Right renal cortex interstitium (tissue), 3 donors: Measurements from ENCODE around the gene CFAP299. TPM values are rescaled to one million over a fixed set of nuclear protein-coding genes. Genes with fewer than 3 reads are reported as not detected.
A peak's percentile ranks its signal among the peaks of the same experiment; 100 is the strongest.
"Not testable (repeated sequence)": the region's sequence is repeated elsewhere in the genome, so short reads cannot be mapped to it uniquely, and the experiment has no call there.

Experiments used
- DNase-seq, 3 donors: peaks; one replicate each; pipeline ENCODE4 v3.0.0-alpha.2; 2013; ENCODE audit warnings: low read depth in 3 of 3, low spot score in 2 of 3
- polyA plus RNA-seq, 3 donors: library from polyadenylated mRNA; unstranded; fragments of 120-200 nt; gene quantifications; one replicate each; pipeline ENCODE4 v1.2.1, GENCODE V29; 2013; ENCODE audit not compliant: insufficient read length in 3 of 3

Gene CFAP299
- polyA plus RNA-seq, 3 donors = 0.48 to 0.98 (median 0.90) TPM

DNA sequence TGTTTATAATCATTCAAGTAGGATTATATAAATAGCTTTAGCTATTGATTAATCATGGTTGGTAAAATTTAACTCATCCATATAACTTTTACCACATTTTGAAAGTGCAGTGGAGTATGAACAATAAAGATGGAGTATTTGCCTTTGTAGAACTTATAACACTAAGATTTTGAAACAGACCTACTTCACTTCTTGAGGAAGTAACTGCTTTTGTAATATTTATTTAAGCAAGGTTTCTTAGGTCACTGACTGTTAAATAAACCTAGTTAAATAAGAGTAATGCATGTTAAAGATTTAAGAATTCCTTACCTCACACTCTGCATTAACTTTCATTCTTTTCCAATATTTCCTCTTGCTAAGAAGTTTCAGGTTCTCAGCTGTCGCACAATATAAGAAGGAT lies 242.5 kb downstream of the CFAP299 start:
- peak in 1 of 3 donors; percentile 3 for DNase-seq

DNA sequence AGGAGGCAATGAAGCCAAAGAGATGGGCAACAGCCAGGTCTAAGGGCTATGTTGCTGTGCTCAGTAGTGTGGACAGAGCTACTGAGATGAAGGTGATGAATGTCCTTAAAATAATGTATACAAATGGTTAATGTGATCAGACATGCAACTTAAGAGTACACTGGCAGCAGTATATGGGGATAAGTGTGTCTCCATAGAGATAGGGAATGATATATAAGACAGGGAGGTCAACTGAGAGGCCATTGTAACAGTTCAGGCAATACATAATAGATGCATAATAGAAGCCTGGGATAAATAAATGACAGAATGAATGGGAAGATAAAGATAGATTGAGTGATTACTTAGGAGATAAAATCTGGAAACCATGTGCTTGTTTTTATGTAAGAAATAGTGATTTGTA lies 250.0 kb downstream of the CFAP299 start:
- DNase-seq = no peak

DNA sequence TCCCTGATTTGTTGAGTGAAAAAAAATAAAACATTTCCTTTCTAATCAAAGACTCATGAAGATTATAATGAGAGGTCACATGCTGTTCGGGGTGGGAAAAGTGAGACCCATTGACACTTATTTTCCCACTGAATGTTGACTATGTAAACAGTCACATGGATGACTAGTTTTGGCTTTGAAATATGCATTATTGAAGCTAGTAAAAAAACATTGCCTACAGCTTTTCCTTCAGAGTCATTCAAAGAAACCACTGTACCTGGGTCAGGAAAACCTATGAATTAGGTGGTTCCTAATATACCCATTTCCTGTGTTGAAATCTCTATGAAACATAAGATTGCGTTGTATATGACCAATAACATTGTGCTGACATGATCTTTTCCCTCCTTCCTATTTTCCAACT lies 251.2 kb downstream of the CFAP299 start:
- DNase-seq = no peak

DNA sequence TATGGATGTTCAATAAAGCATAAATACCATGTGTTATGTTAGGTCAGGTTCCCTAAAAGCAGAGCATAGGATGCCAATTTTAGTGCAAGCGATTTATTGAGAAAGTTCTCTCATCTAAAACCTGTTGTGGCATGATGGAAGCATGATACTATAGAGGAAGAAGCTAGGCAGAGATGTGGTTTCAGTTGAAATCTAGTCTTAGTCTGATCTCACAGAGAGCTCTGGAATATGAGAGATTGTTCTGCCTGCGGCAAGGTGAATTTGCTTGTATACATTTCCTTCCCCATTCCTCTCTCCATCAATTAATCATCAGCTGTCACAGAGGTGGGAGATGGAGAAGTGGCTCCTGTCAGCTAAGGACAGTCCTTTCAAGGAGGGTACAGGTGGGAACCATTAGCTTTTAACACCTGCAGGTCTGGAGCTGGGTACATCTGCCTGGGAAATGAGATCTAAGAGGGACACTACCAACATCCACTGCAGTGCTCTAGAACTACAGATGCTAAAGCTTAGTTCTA lies 252.4 kb downstream of the CFAP299 start:
- no peak for DNase-seq

DNA sequence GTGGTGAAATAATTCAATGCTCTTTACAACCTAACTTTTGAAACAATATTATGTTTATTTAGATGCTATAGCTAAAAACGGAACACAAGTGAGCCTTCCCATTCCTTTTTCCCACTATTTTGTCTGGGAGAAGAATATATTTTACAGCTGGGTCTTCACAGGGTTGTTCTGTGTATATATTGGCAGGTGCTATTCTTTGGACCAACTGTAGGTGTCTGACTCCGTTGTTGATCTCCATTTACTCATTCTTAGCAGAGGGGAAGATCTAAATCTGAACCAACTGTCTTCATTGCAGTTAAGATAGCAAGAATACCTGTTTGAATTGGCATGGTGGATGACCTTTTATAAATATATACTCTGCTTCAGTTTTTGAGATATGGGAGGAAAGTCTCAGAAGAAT lies 257.4 kb downstream of the CFAP299 start:
- no peak for DNase-seq

DNA sequence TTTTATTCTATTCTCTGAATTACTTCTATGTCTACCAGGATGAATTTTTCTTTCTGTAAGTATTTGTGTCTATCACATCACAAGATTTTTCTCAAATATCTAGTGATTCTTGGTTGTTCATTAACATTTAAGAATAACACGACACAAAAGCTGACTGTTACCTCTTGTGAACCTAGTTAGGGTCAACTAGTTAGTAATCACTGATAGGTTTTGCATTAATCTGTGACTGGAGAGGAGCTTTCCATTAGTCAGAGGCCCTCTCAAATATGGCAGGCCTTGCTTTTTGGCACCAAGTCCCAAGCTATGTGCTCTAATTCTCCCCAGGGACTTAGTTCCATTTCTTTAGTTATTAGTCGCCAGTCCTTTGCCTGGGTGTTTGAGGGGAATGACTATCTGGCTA lies 259.2 kb downstream of the CFAP299 start:
- no peak for DNase-seq

DNA sequence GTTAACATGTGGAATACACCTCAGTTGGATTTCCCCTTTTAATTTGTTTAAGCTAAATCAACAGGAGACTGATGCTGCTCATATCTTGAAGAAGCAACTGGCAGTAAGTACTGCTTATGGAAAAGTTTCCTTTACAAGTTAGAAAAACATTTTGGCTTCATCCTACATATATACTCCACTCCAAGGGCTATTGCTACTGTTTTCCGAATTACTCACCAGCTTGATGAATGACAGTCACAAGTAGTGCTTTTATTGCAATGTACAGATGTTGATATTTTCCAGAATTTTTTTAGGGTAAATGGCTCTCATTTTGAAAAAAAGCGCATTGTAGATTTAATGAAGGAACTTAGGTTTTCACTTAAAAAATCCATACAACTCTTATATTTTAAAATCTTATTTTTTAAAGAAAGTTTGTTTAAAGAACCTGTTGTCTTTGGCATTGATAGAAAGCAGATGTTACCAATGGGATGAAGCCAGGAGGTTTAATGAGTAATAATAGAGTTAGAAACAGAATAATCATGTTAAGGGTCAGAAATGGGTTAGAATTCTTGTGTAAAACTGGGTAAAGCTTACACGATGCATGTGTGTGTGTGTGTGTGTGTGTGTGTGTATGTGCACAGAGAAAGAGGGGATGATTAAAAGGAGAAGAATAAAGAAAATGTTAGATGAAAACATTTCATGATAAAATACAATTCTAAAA lies 272.9 kb downstream of the CFAP299 start:
- DNase-seq = no peak

DNA sequence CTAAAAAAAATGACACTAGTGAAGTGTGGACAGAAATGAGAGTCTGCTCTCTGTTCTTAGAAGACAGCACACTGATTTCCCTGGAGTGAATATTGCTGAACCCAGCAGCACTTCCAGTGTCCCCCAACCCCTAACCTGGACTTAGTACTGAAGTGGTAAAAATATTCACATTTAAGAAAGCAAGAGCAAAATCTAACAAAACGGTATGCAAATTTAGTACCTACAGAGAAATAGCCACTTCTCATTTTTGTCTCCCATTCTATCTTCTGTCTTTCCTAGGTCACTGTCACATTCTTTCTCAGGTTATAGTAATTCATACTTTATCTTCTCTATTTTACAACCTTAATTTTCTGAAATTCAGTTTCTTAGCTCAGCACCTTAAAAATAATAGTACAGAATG lies 274.7 kb downstream of the CFAP299 start:
- no peak for DNase-seq

DNA sequence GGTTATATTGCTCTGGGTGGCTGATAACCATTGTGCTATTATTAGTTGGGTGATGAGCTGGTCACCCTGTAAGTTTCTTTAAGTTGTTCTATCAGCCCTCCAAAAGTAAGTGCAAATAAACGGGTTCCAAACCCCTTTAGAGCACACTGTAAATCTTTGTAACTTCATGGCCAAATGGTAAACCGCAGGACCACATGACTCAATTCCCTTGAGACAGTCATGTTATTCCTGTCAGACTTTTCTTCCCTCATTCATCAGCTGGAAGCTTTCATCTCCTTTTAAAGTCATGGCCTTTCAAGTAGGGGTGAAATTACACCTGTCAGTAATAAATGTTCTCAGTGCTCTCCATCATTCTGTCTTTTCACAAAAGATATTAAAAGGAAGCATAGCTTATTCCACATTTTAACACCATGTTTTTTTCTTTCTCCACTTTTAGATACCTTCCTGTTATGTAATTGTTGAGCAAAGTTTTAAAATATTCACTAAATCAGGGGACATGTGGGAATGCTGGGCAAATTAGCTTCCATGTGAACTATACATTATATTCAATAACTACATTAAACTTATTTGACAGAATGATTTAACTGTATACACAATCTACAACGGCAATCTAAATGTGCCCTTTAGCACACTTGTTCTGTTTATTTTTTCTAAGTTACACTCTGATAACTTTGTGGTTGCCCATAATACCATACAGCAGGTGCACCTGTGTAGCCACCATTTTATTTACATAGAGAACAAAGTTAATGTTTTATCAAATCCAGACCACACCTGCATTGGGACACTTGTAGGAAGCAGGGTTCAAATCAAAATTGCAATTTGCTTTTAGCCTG lies 275.5 kb downstream of the CFAP299 start:
- DNase-seq = peak in 1 of 3 donors; percentile 15

DNA sequence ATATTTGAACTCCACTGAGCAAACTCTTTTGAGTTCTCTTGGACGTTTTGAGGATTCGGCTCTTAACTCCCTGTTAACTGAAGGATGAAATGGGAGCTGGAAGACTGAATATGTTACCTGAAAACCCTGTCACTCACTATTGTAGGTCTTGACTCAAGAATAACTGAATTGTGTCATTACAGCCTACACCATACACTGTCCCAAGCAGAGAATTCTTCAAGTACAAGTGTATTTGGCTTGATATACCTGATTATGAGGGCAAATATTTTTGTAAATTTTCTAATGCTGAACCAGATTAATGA lies 276.1 kb downstream of the CFAP299 start:
- no peak for DNase-seq

DNA sequence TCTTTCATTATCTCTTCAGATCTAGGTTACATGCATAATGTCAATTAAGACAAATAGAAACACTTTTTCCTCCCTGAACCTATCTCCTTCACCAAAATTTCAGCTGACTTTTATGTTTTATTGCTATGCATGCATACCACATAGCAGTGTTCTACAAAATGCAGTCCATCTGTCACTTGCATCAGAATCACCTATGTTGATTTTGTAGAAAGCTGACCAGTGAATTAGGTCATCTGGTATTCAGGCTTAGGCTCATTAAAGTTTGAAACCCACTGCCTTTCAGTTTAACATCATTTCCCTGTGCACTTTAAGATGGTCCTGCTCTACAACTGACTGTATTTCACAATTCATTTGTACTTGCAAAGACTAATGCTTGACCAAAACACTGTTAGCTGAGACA lies 277.9 kb downstream of the CFAP299 start:
- DNase-seq = no peak

DNA sequence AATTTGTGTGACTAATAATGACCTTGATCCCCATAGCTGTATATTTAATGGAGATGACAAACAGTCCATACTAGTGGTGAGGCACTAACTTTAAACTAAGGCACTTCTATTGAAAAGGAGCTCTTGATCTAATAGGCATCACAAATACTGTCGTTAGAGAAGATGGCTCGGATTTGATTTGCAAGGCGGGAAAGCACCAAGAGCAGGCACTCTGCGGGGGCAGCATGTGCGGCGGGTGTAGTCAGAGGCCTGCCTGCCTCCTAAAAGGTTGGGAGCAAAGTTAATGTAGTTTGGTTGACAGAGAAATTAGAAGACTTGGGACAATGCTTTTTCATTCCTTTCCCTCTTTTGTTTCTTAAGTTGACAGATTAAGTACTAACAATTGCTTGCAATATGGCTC lies 278.8 kb downstream of the CFAP299 start:
- DNase-seq = no peak

DNA sequence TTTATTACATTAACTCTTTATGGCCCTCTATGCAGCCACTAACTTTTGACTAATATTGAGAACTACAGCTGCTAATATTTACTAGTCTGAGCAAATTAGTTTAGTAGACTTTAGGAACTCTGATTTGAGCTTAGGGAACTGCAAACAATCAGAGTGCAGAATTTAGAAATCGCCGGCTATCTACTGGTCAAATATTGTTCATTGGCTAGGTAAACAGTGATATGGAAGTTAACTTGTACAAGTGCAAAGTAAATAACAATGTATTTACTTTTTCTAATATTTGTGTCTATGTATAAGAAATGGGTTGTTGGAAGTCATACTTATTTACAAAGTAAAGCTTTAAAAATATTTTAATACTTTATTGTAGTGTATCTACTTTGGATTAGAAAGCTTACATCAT lies 279.6 kb downstream of the CFAP299 start:
- no peak for DNase-seq

DNA sequence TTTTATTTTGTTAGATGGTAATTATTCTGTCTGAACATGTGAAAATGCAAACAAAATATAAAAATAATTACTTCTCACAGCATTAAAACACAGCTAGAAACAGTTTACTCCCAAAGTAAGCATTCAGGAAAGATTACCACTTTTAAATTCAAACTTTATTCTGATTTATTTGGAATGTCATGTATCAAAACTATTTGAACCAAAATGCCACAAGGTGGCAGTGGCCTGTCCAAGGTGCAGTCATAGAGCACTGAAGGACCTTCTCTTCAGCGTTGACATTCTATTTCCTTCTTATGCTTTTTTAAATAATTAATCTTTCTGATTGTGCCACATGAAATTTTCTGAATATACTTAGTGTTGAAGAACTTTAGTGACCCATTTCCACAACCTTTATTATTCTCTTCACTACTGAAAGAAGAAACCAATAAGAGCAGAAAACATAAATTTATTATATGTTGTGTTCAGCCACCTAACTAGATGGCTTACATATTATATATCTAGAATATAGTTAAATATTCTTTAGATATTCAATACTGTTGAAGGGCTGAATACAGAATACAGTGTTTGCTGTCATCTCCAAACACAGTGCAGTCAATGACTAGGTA lies 283.6 kb downstream of the CFAP299 start:
- no peak for DNase-seq

DNA sequence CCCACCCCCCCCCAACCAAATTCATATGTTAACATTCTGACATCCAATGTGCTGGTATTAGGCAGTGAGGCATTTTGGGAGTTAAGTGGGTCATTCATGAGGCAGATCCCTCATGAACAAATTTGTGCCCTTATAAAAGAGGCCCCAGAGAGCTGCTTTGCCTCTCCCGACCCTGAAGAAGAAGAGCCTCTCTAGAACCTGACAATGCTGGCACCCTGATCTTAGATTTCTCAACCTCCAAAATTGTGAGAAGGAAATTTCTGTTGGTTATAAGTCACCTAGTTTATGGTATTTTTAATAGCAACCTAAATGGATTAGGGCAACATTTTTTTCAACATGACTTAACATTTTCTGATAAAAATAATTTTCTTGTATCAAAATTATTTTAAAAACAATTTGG lies 296.3 kb downstream of the CFAP299 start:
- DNase-seq = no peak

DNA sequence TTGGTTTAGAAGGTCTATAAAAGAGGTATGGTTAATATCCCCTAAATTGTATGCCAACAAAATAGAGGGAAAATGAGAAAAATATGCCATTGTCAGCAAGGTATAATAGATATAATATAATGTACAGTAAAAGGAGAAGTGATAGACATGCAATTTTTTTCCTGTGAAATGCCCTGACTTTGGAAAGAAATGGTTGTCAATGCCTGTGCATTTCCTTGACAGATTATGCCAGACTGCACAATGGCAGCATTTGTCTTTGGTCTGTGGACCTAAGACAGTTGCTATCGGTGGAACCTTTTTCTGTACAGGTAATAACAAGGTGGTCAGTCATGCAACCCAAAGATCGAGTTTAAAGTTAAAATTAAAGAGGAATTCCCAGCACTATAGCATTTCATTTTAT lies 301.7 kb downstream of the CFAP299 start:
- no peak for DNase-seq

DNA sequence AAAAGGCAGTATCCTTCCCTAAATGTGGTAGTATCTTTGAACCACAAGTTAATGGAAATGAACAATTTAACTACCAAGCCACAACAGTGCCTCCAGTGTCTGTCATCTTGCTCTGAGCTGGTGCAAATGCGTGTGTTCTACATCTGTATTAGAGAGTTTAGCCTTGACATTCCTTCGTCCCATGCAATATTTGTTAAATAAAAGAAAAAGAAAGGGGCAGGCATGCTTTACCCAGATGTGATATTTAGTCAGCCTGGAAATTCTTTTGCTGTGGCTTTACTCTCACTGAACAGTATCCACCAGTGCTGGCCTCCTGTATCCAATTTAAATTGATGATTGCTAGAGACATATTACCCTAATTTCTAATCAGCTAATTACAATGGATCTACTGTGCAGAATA lies 310.5 kb downstream of the CFAP299 start:
- DNase-seq = no peak

DNA sequence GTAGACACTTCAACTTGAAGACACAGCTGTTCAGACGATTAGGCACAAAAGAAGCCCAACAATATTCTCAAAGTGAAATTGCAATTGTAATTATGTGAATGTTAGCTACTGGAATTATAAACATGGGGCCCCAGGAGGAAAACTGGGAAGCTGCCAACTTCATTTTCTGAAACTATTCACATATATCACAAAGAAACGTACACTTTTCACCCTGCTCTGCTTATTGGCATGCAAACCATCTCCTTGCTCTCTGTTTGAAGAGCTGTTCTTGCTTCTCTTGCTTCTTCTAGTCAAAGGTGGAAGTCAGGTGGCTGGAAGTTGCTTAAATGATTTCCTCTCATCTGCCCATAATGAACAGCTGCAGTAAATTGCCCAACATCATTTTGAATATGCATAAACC lies 320.1 kb downstream of the CFAP299 start:
- DNase-seq = no peak

DNA sequence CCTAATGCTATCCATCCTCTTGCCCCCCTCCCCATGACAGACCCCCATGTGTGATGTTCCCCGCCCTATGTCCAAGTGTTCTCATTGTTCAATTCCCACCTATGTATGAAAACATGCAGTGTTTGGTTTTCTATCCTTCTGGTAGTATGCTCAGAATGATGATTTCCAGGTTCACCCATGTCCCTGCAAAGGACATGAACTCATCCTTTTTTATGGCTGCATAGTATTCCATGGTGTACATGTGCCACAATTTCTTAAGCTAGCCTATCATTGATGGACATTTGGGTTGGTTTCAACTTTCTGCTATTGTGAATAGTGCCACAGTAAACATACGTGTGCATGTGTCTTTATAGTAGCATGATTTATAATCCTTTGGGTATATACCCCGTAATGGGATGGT lies 334.6 kb downstream of the CFAP299 start:
- DNase-seq = not testable (repeated sequence)

DNA sequence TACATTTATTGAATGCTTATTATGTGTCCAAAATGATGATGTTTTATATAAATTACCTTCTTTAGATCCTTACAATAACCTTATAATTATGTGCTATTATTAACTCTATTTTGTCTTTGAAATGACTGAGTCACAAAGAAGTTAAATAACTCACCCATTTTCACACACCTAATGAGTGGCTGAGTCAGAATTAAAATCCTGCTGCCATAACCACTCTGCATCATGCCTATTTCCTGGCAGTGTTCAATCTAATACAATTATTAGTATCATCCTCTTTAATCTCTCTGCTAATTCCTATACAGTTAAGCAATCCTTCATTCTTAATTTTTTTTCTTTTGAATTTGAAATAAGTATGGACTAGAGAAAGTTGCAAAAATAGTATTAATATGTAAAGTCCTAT lies 342.9 kb downstream of the CFAP299 start:
- DNase-seq = no peak

DNA sequence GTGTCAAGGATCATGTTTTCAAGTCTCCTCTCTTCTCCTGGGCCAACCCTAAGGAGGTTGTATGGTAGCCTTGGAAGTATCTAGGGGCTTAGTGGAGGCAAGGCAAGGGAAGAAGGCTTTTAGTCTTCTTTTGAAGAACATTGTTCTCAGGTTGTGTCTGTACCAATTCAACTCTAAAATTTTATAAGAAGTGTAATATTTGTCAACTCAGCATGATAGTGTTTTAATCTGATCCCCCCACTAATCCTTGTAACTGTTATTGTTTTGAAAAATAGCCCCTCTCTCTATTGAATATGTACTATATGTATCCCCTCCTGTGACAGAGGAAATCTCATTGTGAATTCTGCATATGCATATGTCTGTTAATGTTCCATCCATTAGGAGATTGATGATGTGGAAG lies 345.4 kb downstream of the CFAP299 start:
- DNase-seq = no peak

DNA sequence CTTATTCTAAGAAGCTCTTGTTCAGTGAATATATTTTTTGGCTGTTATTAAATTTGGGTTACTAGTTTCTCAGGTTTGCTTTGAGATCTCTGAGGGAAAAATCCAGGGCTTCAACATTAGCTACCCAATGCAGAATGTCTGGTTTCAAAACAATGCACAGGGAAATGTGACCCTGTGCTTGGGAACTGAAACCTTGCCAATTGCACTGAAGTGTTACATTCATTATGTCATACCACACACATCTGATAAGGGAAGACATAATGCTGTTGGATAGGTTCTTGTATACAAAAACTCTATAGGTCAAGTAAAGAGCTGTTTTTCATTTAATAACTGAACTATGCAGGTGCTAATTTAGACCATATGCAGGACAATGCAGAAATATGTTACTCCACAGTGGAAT lies 349.7 kb downstream of the CFAP299 start:
- peak in 1 of 3 donors; percentile 8 for DNase-seq
